Tibial nerve (tissue), 3 donors: Measurements from ENCODE around the gene TSEN54.

ENCODE experiments used
- EP300 ChIP-seq, 2 donors: sonication (generic); formaldehyde crosslinking; IDR thresholded peaks; one replicate each; pipeline ENCODE4 v1.6.1; 2017; ENCODE audit warnings: antibody characterized with exemption in 2 of 2, mild to moderate bottlenecking in 1 of 2
- POLR2A ChIP-seq, 2 donors: fragments of 450-650 bp; IDR thresholded peaks; one replicate each; pipeline ENCODE4 v1.6.1; 2017; ENCODE audit warnings: antibody characterized with exemption in 2 of 2, mild to moderate bottlenecking in 2 of 2, moderate library complexity in 2 of 2

DNA sequence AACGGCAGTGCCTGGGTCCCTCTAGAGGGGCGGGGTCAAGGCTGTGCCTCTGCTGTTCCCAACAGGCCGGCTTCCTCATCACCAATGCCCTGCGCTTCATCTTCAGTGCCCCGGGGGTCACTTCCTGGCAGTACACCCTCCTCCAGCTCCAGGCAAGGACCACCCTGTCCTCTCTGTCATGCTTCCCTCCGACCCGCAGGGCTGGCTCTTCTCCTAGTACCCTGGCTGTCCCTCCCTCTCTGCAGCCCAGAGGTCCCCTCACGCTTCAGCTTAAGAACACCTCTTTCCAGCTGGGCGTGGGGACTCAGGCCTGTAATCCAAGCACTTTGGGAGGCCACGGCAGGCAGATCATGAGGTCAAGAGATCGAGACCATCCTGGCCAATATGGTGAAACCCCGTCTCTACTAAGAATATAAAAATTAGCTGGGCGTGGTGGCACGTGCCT, 26.8 kb upstream of the TSEN54 start:
- TF ChIP-seq POLR2A (IDR thresholded peaks at IDR 0.05) (no peak), EP300 (IDR thresholded peaks at IDR 0.05) (no peak)
